Transverse colon (tissue), 4 donors: ENCODE measurements around the gene ARHGEF7. TPM values are rescaled to one million over a fixed set of nuclear protein-coding genes. Genes with fewer than 3 reads are reported as not detected.

Experiments
- DNase-seq: peaks from one replicate; pipeline ENCODE4 v3.0.0-alpha.2; 2019
- H3K27ac ChIP-seq, 4 donors: fragments of 200-600 bp; sonication (generic); 2 replicates each; pipeline ENCODE4 v1.5.1; 2016 to 2018; ENCODE audit warnings: inconsistent platforms in 4 of 4
- H3K27me3 ChIP-seq: fragments of 200-600 bp; sonication (generic); 2 replicates; pipeline ENCODE4 v1.5.1; 2017; ENCODE audit warnings: inconsistent platforms
- H3K36me3 ChIP-seq, 4 donors: fragments of 200-600 bp; sonication (generic); 2 replicates each; pipeline ENCODE4 v1.5.1; 2017 to 2019; ENCODE audit warnings: inconsistent platforms in 4 of 4
- H3K4me1 ChIP-seq, 4 donors: fragments of 200-600 bp; sonication (generic); 2 replicates each; pipeline ENCODE4 v1.5.1; 2017 to 2020; ENCODE audit warnings: inconsistent platforms in 4 of 4
- H3K4me3 ChIP-seq, 4 donors: fragments of 200-600 bp; sonication (generic); 1 replicate in 1 of 4; 2 replicates in 3 of 4; pipeline versions ENCODE4 v1.5.1 to v1.6.1; 2017 to 2019; ENCODE audit warnings: inconsistent platforms in 4 of 4
- H3K9me3 ChIP-seq, 2 donors: fragments of 200-600 bp; sonication (generic); 2 replicates each; pipeline ENCODE4 v1.5.1; 2017 to 2019; ENCODE audit warnings: inconsistent platforms in 2 of 2
- EP300 ChIP-seq: sonication (generic); formaldehyde crosslinking; IDR thresholded peaks from one replicate; pipeline ENCODE4 v1.6.1; 2017; ENCODE audit warnings: antibody characterized with exemption, low read depth
- POLR2A ChIP-seq: fragments of 450-650 bp; IDR thresholded peaks from one replicate; pipeline ENCODE4 v1.6.1; 2016; ENCODE audit warnings: antibody characterized with exemption, mild to moderate bottlenecking, moderate library complexity
- POLR2AphosphoS5 ChIP-seq, 3 donors: sonication (generic); formaldehyde crosslinking; IDR thresholded peaks; one replicate each; pipeline ENCODE4 v1.6.1; 2016; ENCODE audit warnings: antibody characterized with exemption in 3 of 3
- WGBS, 2 donors: methylation state at CpG; one replicate each; pipeline ENCODE4 v1.1.5; 2018; ENCODE audit warnings: low coverage in 1 of 2; 5-methylcytosine and 5-hydroxymethylcytosine counted together
- in situ Hi-C, 4 donors: fragments of 200-750 bp; cut with MboI; loops; one replicate each; pipeline versions ENCODE4 v1.15.0 to v1.15.1; 2017; ENCODE audit warnings: low sequenced_read_pairs in 3 of 4, low pct_ligation_motif_present in 1 of 4, low pct_unique_long_range_greater_than_20kb in 1 of 4
- intact Hi-C: fragments of 100-400 bp; cut with DNase I; formaldehyde crosslinking; loops from one replicate; pipeline ENCODE4 v1.15.1; 2023; ENCODE audit warnings: low total_unique reads
- total RNA-seq, 4 donors: library from RNA; depleted of rRNA; stranded (reverse); fragments of >200 nt; gene quantifications; one replicate each; pipeline ENCODE4 v1.1.0, GENCODE V29; 2016
- TF ChIP-seq, protein P1 (sequence below), 5 experiments: fragments of 200-600 bp in 3 of 5; fragments of 450-650 bp in 2 of 5; sonication (generic) in 3 of 5; IDR thresholded peaks; 1 replicate in 2 of 5; 2 replicates in 3 of 5; pipeline ENCODE4 v1.5.1; 2016 to 2017; ENCODE audit warnings: antibody characterized with exemption in 5 of 5, inconsistent platforms in 3 of 5, mild to moderate bottlenecking in 2 of 5, moderate library complexity in 1 of 5

Gene ARHGEF7
- total RNA-seq, 4 donors from 2014 or later, result 62.3 to 104 (median 75.6) TPM

DNA sequence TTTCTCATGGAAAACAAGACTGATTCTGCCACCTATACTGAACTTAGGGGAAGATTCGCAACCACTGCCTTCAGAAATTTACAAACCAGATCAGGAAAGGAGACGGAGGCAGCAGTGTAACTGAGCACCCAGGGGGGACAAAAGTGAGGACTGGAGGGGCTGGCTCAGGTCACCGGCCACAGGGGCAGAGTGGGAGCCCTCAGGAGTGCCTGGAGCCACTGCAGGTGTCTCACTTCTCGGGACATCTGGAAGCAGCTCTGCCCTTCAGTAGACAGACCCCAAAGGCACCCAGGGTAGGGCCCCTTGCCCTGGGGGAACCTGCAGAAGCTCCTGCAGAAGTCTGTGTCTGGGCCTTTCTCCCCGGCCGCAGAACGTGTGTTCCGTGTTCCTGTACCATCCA lies 5.8 kb downstream of the ARHGEF7 start:
- peaks cover 4 to 6% (median 5%) of the 10 kb centered on the region in 4 donors for H3K4me1 ChIP-seq
- DNase-seq, result no peak
- no peaks in the 10 kb centered on the region for H3K9me3 ChIP-seq
- TF ChIP-seq EP300 (no peak), POLR2A (no peak), POLR2AphosphoS5 (IDR thresholded peaks at IDR 0.05) (no peak)
- TF ChIP-seq, protein P1, sequence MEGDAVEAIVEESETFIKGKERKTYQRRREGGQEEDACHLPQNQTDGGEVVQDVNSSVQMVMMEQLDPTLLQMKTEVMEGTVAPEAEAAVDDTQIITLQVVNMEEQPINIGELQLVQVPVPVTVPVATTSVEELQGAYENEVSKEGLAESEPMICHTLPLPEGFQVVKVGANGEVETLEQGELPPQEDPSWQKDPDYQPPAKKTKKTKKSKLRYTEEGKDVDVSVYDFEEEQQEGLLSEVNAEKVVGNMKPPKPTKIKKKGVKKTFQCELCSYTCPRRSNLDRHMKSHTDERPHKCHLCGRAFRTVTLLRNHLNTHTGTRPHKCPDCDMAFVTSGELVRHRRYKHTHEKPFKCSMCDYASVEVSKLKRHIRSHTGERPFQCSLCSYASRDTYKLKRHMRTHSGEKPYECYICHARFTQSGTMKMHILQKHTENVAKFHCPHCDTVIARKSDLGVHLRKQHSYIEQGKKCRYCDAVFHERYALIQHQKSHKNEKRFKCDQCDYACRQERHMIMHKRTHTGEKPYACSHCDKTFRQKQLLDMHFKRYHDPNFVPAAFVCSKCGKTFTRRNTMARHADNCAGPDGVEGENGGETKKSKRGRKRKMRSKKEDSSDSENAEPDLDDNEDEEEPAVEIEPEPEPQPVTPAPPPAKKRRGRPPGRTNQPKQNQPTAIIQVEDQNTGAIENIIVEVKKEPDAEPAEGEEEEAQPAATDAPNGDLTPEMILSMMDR (IDR thresholded peaks at IDR 0.05), result no peak
- H3K36me3 ChIP-seq, result no peaks in the 10 kb centered on the region
- peaks cover 42% of the 10 kb centered on the region for H3K27me3 ChIP-seq
- H3K4me3 ChIP-seq, result no peak overlapping the region
- WGBS, 2 donors, result 80 to 100% methylated on average over 2 to 8 of the region's 8 CpGs
- H3K27ac ChIP-seq, result no peak overlapping the region
- in situ Hi-C loops, result no loop called here
- intact Hi-C loops, result no loop called here

DNA sequence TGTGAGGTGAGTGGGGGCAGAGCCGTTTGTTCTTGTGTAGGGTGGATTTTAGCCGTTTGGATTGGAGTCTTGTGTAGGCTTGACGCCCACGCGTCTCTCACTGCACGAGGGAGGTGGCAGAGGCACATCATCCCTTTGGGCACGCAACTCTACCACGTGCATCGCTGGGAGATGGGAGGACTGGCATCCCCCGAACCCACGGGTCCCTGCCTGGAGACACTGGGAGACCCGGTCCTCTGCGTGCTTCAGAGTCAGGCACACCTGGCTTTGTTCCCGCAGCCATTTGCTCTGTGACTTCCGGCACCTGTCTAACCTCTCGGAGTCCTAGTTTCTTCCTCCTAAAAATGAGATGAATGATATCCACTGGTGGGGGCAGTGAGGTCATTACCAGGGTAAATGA lies 6.4 kb downstream of the ARHGEF7 start:
- Histone ChIP-seq H3K27ac (no peak overlapping the region), H3K4me1 (peaks cover 0 to under 1% (median under 1%) of the 10 kb centered on the region in 4 donors), H3K4me3 (no peak overlapping the region), H3K9me3 (no peaks in the 10 kb centered on the region), H3K27me3 (peaks cover 39% of the 10 kb centered on the region), H3K36me3 (no peaks in the 10 kb centered on the region)
- TF ChIP-seq, protein P1 (IDR thresholded peaks at IDR 0.05), result no peak
- no peak for TF ChIP-seq POLR2AphosphoS5 (IDR thresholded peaks at IDR 0.05)
- TF ChIP-seq EP300, result no peak
- TF ChIP-seq POLR2A, result no peak
- intact Hi-C loops, result no loop called here
- no peak for DNase-seq
- 85 to 100% methylated on average over 1 to 16 of the region's 16 CpGs for whole genome bisulfite sequencing, 2 donors
- in situ Hi-C loops, result no loop called here

DNA sequence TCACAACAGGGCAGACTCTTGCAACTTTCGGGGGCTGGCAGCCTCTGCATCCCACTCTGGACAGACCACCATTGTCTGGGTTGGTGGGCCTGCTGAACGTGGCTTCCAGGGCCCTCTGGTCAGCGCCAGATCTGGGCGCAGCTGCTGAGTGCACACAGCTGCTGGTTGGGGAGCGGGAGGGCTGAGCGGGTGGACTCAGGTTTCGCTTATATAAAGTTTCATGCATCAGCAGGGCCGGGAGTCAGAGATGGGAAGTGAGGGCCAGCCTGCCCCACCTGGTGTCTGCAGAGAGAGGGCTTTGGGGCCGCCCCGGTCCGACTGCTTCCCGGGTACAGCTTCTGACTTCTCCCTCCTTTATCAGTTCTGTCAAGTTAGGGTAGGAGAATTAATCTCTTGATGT lies 6.9 kb downstream of the ARHGEF7 start:
- H3K27me3 ChIP-seq, result peaks cover 34% of the 10 kb centered on the region

DNA sequence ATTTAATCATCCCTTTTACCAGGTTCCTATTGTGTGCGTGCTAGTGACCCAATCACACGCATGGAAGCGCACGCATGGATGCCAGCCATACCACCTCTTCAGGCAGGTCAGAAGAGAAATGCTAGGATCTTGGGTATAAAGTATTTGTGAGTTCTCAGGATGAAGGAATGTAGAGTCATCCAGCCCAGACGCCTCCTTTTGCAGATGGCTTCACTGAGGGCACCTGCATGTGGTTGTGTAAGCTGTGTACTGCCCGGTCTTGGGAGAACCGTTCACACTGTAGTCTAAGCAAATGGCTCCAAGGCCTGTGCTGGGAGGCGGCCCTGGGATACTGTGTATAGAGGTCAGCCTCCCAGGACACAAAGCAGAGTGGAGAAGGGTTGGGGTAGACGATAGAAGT lies 7.5 kb downstream of the ARHGEF7 start:
- peaks cover 28% of the 10 kb centered on the region for H3K27me3 ChIP-seq

More for the DNA sequence above, 6.9 kb downstream of the ARHGEF7 start:
- TF ChIP-seq POLR2A (no peak), EP300 (no peak), POLR2AphosphoS5 (IDR thresholded peaks at IDR 0.05) (no peak)
- TF ChIP-seq, protein P1 (IDR thresholded peaks at IDR 0.05), result no peak
- intact Hi-C loops, result no loop called here
- no peak overlapping the region for H3K27ac ChIP-seq
- no peak for DNase-seq
- in situ Hi-C loops, result no loop called here
- H3K9me3 ChIP-seq, result no peaks in the 10 kb centered on the region
- WGBS, 2 donors, result 51% methylated on average over 12 of the region's 12 CpGs; no CpG with 5 or more reads in 1 of the 2 donors
- H3K36me3 ChIP-seq, result no peaks in the 10 kb centered on the region
- H3K4me3 ChIP-seq, result no peak overlapping the region
- no peaks in the 10 kb centered on the region for H3K4me1 ChIP-seq

More for the DNA sequence above, 7.5 kb downstream of the ARHGEF7 start:
- H3K4me1 ChIP-seq, result no peaks in the 10 kb centered on the region
- in situ Hi-C loops (no loop called here), intact Hi-C loops (no loop called here)
- H3K4me3 ChIP-seq, result no peak overlapping the region
- TF ChIP-seq POLR2AphosphoS5 (IDR thresholded peaks at IDR 0.05) (no peak), EP300 (no peak), POLR2A (no peak)
- TF ChIP-seq, protein P1 (IDR thresholded peaks at IDR 0.05), result no peak
- WGBS, 2 donors, result 94 to 100% methylated on average over 3 to 9 of the region's 9 CpGs
- H3K36me3 ChIP-seq, result no peaks in the 10 kb centered on the region
- DNase-seq, result no peak
- no peaks in the 10 kb centered on the region for H3K9me3 ChIP-seq
- no peak overlapping the region for H3K27ac ChIP-seq
